ENCODE measurements around the gene ZNF581.

ZNF581 gene

GRCh38 chr19:55678121-55678671 is 34.7 kb downstream of the ZNF581 start:
- POLR2A ChIA-PET: no interaction called here
- Histone ChIP-seq H3K4me3 (ENCODE audit: low read depth, low read length) (no peak overlapping the region), H3K27ac (ENCODE audit: extremely low read depth, low read depth, low read length) (no peak overlapping the region), H3K4me1 (ENCODE audit: control insufficient read depth, insufficient read depth, low read length) (peaks cover 12% of the 10 kb centered on the region), H3K36me3 (ENCODE audit: control insufficient read depth in 2 of 2, insufficient read depth in 1 of 2, low read length in 2 of 2) (peaks cover 13 to 67% of the 10 kb centered on the region in 2 experiments), H3K9me3 (ENCODE audit: control insufficient read depth, insufficient read depth, low read depth, low read length) (no peaks in the 10 kb centered on the region)
- no peak for TF ChIP-seq ZNF184 (tag by site-specific recombination; IDR thresholded peaks at IDR 0.05)
- TF ChIP-seq ZBTB17 (tag by site-specific recombination; IDR thresholded peaks at IDR 0.05): no peak
- TF ChIP-seq ZNF37A (tag by site-specific recombination; IDR thresholded peaks at IDR 0.05): no peak
- no peak for TF ChIP-seq ZNF354C (tag by site-specific recombination; IDR thresholded peaks at IDR 0.05; ENCODE audit: borderline replicate concordance, low read depth)
- TF ChIP-seq ZIC2 (tag by site-specific recombination; IDR thresholded peaks at IDR 0.05): no peak
- no peak for TF ChIP-seq TSHZ1 (tag by site-specific recombination; IDR thresholded peaks at IDR 0.05; ENCODE audit: borderline replicate concordance)
- TF ChIP-seq GLI2 (tag by site-specific recombination; IDR thresholded peaks at IDR 0.05; ENCODE audit: borderline replicate concordance, low read depth): no peak
- TF ChIP-seq SP2 (tag by site-specific recombination; IDR thresholded peaks at IDR 0.05): no peak
- no peak for TF ChIP-seq ZBTB8A (tag by site-specific recombination; IDR thresholded peaks at IDR 0.05)
- no peak for TF ChIP-seq ZNF610 (tag by site-specific recombination; IDR thresholded peaks at IDR 0.05; ENCODE audit: borderline replicate concordance)
- TF ChIP-seq, protein P1, sequence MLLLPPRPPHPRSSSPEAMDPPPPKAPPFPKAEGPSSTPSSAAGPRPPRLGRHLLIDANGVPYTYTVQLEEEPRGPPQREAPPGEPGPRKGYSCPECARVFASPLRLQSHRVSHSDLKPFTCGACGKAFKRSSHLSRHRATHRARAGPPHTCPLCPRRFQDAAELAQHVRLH (tag by site-specific recombination; IDR thresholded peaks at IDR 0.05): no peak
- no peak for TF ChIP-seq ZNF223 (tag by site-specific recombination; IDR thresholded peaks at IDR 0.05)
- CTCF ChIA-PET: no interaction called here

GRCh38 chr19:55679343-55680257 is 36.2 kb downstream of the ZNF581 start:
- Histone ChIP-seq H3K27ac (ENCODE audit: extremely low read depth, low read depth, low read length) (no peak overlapping the region), H3K4me3 (ENCODE audit: low read depth, low read length) (no peak overlapping the region), H3K36me3 (ENCODE audit: control insufficient read depth in 2 of 2, insufficient read depth in 1 of 2, low read length in 2 of 2) (peaks cover 16 to 72% of the 10 kb centered on the region in 2 experiments), H3K9me3 (ENCODE audit: control insufficient read depth, insufficient read depth, low read depth, low read length) (no peaks in the 10 kb centered on the region), H3K4me1 (ENCODE audit: control insufficient read depth, insufficient read depth, low read length) (0 out of 2 replicates have a peak, but pooled peaks cover 7% of the 10 kb centered on the region)
- ChIA-PET POLR2A (no interaction called here), CTCF (interaction anchor here (1.2 kb wide), 1 partner anchor 47 kb away, joined by 4 read pairs; no protein-coding TSS in a partner anchor)
- TF ChIP-seq SCRT1 (tag by site-specific recombination; IDR thresholded peaks at IDR 0.05; ENCODE audit: borderline replicate concordance): no peak
- no peak for TF ChIP-seq PRDM1 (tag by site-specific recombination; IDR thresholded peaks at IDR 0.05)
- no peak for TF ChIP-seq ZNF114 (tag by site-specific recombination; IDR thresholded peaks at IDR 0.05)
- TF ChIP-seq ZNF274 (IDR thresholded peaks at IDR 0.05; ENCODE audit: low read length): no peak
- no peak for TF ChIP-seq ZNF274 (tag by site-specific recombination; IDR thresholded peaks at IDR 0.05; ENCODE audit: borderline replicate concordance)
- no peak for TF ChIP-seq ZNF544 (tag by site-specific recombination; IDR thresholded peaks at IDR 0.05)
- TF ChIP-seq, protein P2, sequence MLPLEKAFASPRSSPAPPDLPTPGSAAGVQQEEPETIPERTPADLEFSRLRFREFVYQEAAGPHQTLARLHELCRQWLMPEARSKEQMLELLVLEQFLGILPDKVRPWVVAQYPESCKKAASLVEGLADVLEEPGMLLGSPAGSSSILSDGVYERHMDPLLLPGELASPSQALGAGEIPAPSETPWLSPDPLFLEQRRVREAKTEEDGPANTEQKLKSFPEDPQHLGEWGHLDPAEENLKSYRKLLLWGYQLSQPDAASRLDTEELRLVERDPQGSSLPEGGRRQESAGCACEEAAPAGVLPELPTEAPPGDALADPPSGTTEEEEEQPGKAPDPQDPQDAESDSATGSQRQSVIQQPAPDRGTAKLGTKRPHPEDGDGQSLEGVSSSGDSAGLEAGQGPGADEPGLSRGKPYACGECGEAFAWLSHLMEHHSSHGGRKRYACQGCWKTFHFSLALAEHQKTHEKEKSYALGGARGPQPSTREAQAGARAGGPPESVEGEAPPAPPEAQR (tag by site-specific recombination; IDR thresholded peaks at IDR 0.05): no peak
- TF ChIP-seq ZNF16 (tag by site-specific recombination; IDR thresholded peaks at IDR 0.05; ENCODE audit: low read depth): no peak
- TF ChIP-seq GFI1B (tag by site-specific recombination; IDR thresholded peaks at IDR 0.05): no peak
- no peak for TF ChIP-seq ZNF707 (tag by site-specific recombination; IDR thresholded peaks at IDR 0.05)
- TF ChIP-seq ZNF626 (tag by site-specific recombination; IDR thresholded peaks at IDR 0.05): no peak
- no peak for TF ChIP-seq ZNF768 (tag by site-specific recombination; IDR thresholded peaks at IDR 0.05)
- TF ChIP-seq, protein P3, sequence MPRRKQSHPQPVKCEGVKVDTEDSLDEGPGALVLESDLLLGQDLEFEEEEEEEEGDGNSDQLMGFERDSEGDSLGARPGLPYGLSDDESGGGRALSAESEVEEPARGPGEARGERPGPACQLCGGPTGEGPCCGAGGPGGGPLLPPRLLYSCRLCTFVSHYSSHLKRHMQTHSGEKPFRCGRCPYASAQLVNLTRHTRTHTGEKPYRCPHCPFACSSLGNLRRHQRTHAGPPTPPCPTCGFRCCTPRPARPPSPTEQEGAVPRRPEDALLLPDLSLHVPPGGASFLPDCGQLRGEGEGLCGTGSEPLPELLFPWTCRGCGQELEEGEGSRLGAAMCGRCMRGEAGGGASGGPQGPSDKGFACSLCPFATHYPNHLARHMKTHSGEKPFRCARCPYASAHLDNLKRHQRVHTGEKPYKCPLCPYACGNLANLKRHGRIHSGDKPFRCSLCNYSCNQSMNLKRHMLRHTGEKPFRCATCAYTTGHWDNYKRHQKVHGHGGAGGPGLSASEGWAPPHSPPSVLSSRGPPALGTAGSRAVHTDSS (tag by site-specific recombination; IDR thresholded peaks at IDR 0.05): no peak
- TF ChIP-seq ZNF843 (tag by site-specific recombination; IDR thresholded peaks at IDR 0.05): no peak
- TF ChIP-seq SP7 (tag by site-specific recombination; IDR thresholded peaks at IDR 0.05): no peak
- no peak for TF ChIP-seq ZFP37 (tag by site-specific recombination; IDR thresholded peaks at IDR 0.05)
- no peak for TF ChIP-seq ZNF433 (tag by site-specific recombination; IDR thresholded peaks at IDR 0.05; ENCODE audit: low read depth)
- TF ChIP-seq ZNF223 (tag by site-specific recombination; IDR thresholded peaks at IDR 0.05): no peak
